Measurements from ENCODE around the gene PCMT1.
"Not testable (repeated sequence)": the region's sequence is repeated elsewhere in the genome, so short reads cannot be mapped to it uniquely, and the experiment has no call there.

The PCMT1 gene

GRCh38 chr6:149751239-149751638 lies 1.7 kb downstream of the PCMT1 start:
- no peak for DNase-seq

- not testable (repeated sequence) for DNase-seq
Observed at GRCh38 chr6:149751920-149752319, 2.4 kb downstream of the PCMT1 start.

GRCh38 chr6:149752600-149753373 lies 3.2 kb downstream of the PCMT1 start:
- no peak for DNase-seq

- not testable (repeated sequence) for DNase-seq
Observed at GRCh38 chr6:149753374-149753637, 3.8 kb downstream of the PCMT1 start.

GRCh38 chr6:149754548-149754947 lies 5.0 kb downstream of the PCMT1 start:
- DNase-seq = no peak

- no peak for DNase-seq
Observed at GRCh38 chr6:149755300-149756260, 6.0 kb downstream of the PCMT1 start.

GRCh38 chr6:149756261-149756636 lies 6.7 kb downstream of the PCMT1 start:
- DNase-seq = no peak

- no peak for DNase-seq
Observed at GRCh38 chr6:149761438-149761837, 11.9 kb downstream of the PCMT1 start.

- no peak for DNase-seq
Observed at GRCh38 chr6:149763866-149764265, 14.3 kb downstream of the PCMT1 start.

GRCh38 chr6:149766156-149766769 lies 16.7 kb downstream of the PCMT1 start:
- no peak for DNase-seq

GRCh38 chr6:149769676-149770075 lies 20.1 kb downstream of the PCMT1 start:
- no peak for DNase-seq

- no peak for DNase-seq
Observed at GRCh38 chr6:149771185-149771584, 21.6 kb downstream of the PCMT1 start.

GRCh38 chr6:149771925-149772324 lies 22.4 kb downstream of the PCMT1 start:
- DNase-seq = no peak

GRCh38 chr6:149777624-149778023 lies 28.1 kb downstream of the PCMT1 start:
- no peak for DNase-seq

GRCh38 chr6:149779644-149779963 lies 30.1 kb downstream of the PCMT1 start:
- no peak for DNase-seq

- DNase-seq = no peak
Observed at GRCh38 chr6:149781715-149782114, 32.2 kb downstream of the PCMT1 start.

GRCh38 chr6:149782337-149782736 lies 32.8 kb downstream of the PCMT1 start:
- DNase-seq = no peak

- no peak for DNase-seq
Observed at GRCh38 chr6:149783551-149783950, 34.0 kb downstream of the PCMT1 start.

GRCh38 chr6:149806127-149806526 lies 56.6 kb downstream of the PCMT1 start:
- no peak for DNase-seq

GRCh38 chr6:149809798-149810197 lies 60.3 kb downstream of the PCMT1 start:
- DNase-seq = no peak

- DNase-seq = no peak
Observed at GRCh38 chr6:149813351-149813750, 63.8 kb downstream of the PCMT1 start.

GRCh38 chr6:149815788-149816187 lies 66.2 kb downstream of the PCMT1 start:
- DNase-seq = no peak

- no peak for DNase-seq
Observed at GRCh38 chr6:149820506-149820905, 71.0 kb downstream of the PCMT1 start.

GRCh38 chr6:149821492-149821891 lies 72.0 kb downstream of the PCMT1 start:
- DNase-seq = no peak

Data from activated CD4-positive, alpha-beta T cell treated with anti-CD3 and anti-CD28 coated beads for 1 hour (primary cell).